ENCODE measurements around the gene RPL13A.

DNA sequence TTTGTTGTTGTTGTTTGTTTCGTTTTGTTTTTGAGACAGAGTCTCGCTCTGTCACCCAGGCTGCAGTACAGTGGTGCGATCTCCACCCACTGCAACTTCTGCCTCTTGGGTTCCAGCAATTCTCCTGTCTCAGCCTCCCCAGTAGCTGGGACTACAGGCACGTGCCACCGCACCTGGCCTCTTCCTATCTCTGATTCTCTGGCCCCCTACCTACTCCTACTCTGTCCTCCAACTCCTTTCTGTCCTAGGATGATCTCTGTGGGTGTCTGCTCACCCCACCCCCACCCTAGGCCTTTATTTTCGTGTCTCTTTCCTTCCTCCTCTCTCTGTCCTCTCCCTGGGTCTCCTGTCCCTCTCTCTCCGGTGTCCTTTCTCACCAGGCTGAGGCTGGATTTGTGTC lies 37.0 kb upstream of the RPL13A start:
- TF ChIP-seq, protein P1, sequence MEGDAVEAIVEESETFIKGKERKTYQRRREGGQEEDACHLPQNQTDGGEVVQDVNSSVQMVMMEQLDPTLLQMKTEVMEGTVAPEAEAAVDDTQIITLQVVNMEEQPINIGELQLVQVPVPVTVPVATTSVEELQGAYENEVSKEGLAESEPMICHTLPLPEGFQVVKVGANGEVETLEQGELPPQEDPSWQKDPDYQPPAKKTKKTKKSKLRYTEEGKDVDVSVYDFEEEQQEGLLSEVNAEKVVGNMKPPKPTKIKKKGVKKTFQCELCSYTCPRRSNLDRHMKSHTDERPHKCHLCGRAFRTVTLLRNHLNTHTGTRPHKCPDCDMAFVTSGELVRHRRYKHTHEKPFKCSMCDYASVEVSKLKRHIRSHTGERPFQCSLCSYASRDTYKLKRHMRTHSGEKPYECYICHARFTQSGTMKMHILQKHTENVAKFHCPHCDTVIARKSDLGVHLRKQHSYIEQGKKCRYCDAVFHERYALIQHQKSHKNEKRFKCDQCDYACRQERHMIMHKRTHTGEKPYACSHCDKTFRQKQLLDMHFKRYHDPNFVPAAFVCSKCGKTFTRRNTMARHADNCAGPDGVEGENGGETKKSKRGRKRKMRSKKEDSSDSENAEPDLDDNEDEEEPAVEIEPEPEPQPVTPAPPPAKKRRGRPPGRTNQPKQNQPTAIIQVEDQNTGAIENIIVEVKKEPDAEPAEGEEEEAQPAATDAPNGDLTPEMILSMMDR (IDR thresholded peaks at IDR 0.05), result no peak
- TF ChIP-seq POLR2AphosphoS5 (IDR thresholded peaks at IDR 0.05), result no peak
- TF ChIP-seq POLR2A (IDR thresholded peaks at IDR 0.05), result no peak

All from prostate gland (tissue), 2 donors.